Omental fat pad (tissue), 4 donors: ENCODE data around the gene SNX21. TPM values are rescaled to one million over a fixed set of nuclear protein-coding genes. Genes with fewer than 3 reads are reported as not detected.
A peak's percentile ranks its signal among the peaks of the same experiment; 100 is the strongest.

ENCODE experiments used
- ATAC-seq: fragments of 150-250 bp; one replicate; pipeline ENCODE4 v1.9.1; 2016; ENCODE audit warnings: mild to moderate bottlenecking, moderate library complexity; ENCODE audit not compliant: low FRiP score
- DNase-seq: peaks from one replicate; pipeline ENCODE4 v3.0.0-alpha.2; 2019; ENCODE audit warnings: low spot score
- total RNA-seq, 4 donors: library from RNA; depleted of rRNA; stranded (reverse); fragments of >200 nt; gene quantifications; one replicate each; pipeline ENCODE4 v1.1.0, GENCODE V29; 2016
- TF ChIP-seq, protein P1 (sequence below), 3 donors: fragments of 450-650 bp; IDR thresholded peaks; one replicate each; pipeline ENCODE4 v1.5.1; 2016 to 2017; ENCODE audit warnings: antibody characterized with exemption in 3 of 3, mild to moderate bottlenecking in 3 of 3, moderate library complexity in 2 of 3

Gene SNX21
- total RNA-seq, 4 donors from 2014 or later: 42.6 to 147 (median 66.8) TPM

- ATAC-seq (peak; percentile 88), DNase-seq (no peak)
- TF ChIP-seq, protein P1, sequence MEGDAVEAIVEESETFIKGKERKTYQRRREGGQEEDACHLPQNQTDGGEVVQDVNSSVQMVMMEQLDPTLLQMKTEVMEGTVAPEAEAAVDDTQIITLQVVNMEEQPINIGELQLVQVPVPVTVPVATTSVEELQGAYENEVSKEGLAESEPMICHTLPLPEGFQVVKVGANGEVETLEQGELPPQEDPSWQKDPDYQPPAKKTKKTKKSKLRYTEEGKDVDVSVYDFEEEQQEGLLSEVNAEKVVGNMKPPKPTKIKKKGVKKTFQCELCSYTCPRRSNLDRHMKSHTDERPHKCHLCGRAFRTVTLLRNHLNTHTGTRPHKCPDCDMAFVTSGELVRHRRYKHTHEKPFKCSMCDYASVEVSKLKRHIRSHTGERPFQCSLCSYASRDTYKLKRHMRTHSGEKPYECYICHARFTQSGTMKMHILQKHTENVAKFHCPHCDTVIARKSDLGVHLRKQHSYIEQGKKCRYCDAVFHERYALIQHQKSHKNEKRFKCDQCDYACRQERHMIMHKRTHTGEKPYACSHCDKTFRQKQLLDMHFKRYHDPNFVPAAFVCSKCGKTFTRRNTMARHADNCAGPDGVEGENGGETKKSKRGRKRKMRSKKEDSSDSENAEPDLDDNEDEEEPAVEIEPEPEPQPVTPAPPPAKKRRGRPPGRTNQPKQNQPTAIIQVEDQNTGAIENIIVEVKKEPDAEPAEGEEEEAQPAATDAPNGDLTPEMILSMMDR (IDR thresholded peaks at IDR 0.05): no peak
Measured at GRCh38 chr20:45833883-45834796, 541 bp downstream of the SNX21 start.

DNA sequence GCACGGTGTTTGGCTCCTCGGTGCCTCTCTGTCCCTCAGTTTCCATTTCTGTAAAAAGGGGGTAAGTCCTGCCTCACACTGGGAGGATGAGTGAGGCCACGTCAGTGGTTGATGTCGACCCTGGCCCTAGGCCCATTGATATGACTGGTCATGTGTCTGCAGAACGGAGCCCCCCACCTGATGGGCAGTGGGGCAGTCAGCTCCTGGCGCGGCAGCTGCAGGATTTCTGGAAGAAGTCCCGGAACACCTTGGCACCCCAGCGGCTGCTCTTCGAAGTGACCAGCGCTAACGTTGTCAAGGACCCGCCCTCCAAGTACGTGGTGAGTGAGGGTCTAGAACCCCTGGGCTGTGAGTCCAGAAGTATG lies 1.2 kb downstream of the SNX21 start:
- ATAC-seq: no peak
- no peak for DNase-seq
- TF ChIP-seq, protein P1 (IDR thresholded peaks at IDR 0.05): no peak

GRCh38 chr20:45835329-45835765 lies 1.7 kb downstream of the SNX21 start:
- ATAC-seq (no peak), DNase-seq (no peak)
- TF ChIP-seq, protein P1 (IDR thresholded peaks at IDR 0.05): no peak

DNA sequence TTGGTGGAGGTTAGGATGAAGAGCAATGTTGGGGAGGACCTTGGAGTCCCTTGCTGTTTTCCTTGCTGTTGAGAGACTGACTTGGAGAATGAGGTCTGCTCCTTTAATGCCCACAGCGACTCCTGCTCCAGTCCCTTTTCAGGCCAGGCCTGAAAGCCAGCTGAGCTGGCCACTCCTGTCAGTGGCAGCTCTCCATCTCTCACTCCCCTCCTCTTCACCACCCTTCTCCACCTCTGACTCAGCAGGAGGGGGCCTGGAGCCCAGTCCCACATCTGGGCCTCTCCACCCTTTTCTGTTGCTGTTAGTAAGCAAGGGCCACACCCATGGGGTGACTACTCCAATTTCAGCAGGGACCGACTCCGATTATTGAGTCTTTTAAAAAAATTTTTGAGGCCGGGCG lies 2.2 kb downstream of the SNX21 start:
- peak; percentile 44 for ATAC-seq
- TF ChIP-seq, protein P1 (IDR thresholded peaks at IDR 0.05): no peak
- no peak for DNase-seq

DNA sequence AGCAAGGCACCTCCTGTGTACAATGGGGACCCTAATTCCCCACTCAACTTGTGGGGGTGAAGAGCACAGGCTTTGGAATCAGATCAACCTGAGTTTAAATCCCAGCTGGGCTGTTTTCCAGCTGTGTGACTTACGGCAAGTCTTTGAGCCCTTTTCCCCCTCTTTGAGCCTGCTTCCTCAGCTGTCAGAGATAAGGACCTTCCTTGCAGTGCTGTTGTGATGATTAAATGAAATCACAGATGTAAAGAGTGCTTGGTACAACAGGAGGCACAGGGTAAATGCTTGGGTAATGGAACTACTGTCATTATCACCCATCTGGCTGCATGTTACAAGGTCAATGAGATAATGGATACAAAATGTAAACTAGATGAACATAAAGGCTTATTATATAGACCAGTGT lies 3.2 kb downstream of the SNX21 start:
- TF ChIP-seq, protein P1 (IDR thresholded peaks at IDR 0.05): no peak
- no peak for DNase-seq
- ATAC-seq: no peak

GRCh38 chr20:45840700-45841198 lies 7.2 kb downstream of the SNX21 start:
- ATAC-seq: no peak
- TF ChIP-seq, protein P1 (IDR thresholded peaks at IDR 0.05): no peak
- DNase-seq: no peak
